SIG-M5 treated with dmso at 0.1 percent for 504 hours (cell line): Measurements from ENCODE around the gene CSMD2.

Experiments used
- DNase-seq: peaks from one replicate; lab custom pipeline; 2025; ENCODE audit not compliant: unreplicated experiment; lab: John Stamatoyannopoulos, UW

Gene CSMD2

DNA sequence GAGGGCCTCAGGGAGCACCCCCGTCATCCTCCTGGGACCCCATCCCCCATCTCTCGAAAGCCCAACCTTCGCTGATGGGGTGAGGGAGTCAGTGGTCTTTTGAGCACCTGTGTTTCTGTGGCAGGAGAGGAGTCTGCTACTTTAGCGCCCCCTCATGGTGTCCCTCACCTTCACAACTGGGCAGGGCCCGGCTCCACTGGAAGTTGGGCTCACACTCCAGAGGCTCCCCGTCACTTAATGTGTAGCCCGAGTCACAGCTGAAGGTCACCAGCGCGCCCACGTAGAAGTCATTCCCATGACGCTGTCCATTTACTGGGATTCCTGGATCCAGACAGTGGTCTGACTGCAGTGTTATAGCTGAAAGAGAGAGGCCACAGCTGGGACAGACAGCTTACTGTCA lies 440.7 kb downstream of the CSMD2 start:
- DNase-seq: no peak

DNA sequence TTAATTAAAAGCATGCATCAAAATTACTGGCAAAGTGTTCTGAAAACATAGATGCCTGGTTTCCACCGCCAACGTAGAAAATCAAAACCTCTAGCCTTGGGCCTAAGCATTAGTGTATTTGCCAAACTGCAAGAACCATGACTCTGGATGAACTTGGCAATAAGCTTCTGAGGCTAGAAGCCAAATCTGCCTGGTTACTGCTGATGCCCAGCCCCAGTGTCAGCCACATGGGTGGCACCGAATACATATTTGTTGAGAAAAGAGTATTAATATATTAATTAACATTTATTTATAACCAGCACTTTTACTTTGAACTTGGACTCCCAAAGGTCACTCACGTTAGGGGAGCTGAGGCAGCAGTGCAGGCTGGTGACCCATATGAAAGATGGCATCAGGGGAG lies 441.8 kb downstream of the CSMD2 start:
- DNase-seq: no peak

DNA sequence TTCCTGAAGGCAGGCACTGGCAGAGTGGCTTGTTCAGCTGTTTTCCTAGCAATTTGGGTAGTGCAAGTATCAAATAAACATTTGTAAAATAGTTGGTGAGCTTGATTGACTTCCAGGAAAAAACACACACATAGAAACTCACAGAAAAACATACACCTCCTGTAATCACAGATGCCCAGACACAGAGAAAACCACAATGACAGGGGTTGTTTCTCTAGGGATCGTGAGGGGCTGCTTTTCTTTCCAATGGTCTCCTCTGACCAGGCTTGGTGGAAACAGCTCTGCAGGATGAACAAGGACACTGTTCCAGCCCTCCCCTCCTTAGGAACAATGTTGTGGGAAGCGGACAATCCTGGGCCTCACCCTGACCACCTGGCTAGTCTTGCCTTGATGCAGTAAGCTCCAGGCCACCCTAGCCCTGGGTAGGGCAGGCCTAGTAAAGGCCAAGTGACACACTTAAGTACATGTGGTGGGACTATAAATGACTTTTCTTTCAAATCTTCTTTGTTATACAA lies 443.7 kb downstream of the CSMD2 start:
- no peak for DNase-seq

DNA sequence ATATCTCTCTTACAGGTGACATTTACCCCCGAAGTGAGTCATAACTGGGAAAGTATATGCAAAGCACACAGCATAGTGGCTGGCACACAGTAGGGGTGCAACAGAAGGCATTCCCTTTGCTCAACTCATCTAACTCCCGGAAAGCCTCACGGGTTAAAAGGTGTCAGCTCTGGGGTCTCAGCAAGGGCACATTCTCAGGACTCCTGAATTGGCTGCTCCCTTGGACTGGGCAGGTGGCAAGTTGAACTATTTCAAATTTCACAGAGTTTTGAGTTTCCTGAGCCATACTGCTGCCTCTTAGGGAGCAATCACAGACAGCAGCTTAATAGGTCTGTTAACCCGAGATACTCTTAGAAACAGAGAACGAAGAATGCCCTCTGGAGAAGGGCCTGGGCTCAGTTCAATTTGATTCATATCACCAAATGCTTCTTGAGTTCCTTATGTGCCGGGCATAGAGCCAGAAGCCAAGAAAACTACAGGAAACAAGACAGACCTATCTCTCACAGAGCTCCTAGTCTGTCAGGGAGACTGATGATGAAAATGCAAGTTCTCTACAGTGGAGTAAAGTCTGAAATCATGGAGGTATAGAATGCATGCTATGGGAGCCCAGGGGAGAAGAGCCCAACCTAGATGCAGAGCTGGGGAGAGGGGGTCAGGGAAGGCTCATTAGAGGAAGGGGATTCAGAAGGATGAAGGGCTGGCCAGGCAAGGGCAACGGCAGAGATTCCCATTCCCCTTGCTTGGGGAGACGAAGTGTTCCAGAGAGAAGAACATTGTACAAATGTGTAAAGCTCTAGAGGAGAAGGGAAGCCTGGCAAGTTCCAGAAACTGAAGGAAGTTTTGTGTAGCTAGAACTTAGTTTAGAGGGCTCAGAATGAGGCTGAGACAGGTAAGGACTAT lies 445.0 kb downstream of the CSMD2 start:
- no peak for DNase-seq

DNA sequence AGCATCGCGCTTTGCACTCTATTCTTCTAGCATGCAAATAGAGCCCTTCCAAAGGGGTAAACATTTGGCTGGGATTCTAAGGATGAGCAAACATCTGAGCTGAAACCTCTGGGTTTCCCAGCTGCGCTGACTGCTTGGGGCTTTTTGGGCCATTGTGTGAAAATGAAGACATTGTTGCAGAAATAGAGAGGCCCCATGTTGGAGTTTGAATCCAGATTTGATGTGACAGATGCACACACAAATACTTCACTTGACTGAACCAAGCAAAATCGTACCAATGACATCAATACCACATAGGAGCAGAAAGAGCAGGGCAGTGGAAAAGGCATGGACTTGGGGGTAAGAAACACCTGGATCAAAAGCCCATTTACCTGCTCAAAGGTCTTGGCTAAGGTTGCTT lies 445.7 kb downstream of the CSMD2 start:
- no peak for DNase-seq

- no peak for DNase-seq
Observed at GRCh38 chr1:33718186-33718585, 446.8 kb downstream of the CSMD2 start.

GRCh38 chr1:33716976-33717688 lies 447.9 kb downstream of the CSMD2 start:
- no peak for DNase-seq

- DNase-seq: no peak
Observed at GRCh38 chr1:33715195-33715811, 449.7 kb downstream of the CSMD2 start.

GRCh38 chr1:33714421-33714820 lies 450.6 kb downstream of the CSMD2 start:
- DNase-seq: no peak

- no peak for DNase-seq
Observed at GRCh38 chr1:33713058-33713877, 451.8 kb downstream of the CSMD2 start.

DNA sequence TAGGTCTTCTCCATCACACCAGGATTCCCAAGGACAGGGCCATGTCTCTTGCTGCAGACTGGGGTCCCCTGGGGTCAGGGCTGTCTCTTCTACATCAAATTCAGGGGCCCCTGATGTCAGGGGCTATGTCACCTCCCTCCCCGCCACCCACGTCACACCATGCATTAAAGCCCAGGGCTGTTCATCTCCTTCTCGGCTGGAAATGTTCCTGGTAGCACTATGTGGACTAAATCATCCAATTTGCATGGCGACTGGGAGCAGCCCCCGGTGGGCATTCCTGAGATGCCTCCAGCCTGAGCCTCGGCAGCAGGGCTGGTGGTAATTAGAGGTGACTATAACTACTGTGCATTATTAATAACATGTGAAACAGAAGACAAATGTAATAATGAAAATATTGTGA lies 452.8 kb downstream of the CSMD2 start:
- DNase-seq: no peak

DNA sequence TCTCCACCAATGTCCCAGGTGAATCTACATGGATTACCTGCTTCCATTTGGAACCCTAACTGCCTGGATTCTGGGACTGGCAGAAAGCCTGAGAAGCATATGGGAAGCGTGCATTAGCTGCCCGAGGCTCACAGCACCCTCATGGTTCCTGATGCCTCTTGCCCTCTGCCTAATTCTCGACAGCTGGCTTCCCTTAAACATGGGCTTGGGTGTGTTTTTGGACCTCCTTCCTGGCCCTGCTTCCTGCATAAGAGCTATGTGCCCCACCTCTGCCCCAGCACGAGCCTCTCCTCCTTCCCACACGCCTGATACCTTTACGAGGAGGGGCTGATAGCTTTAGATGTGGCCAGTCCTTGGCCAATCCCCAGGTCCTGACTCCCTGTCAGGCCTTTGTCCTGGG lies 453.5 kb downstream of the CSMD2 start:
- DNase-seq: no peak

DNA sequence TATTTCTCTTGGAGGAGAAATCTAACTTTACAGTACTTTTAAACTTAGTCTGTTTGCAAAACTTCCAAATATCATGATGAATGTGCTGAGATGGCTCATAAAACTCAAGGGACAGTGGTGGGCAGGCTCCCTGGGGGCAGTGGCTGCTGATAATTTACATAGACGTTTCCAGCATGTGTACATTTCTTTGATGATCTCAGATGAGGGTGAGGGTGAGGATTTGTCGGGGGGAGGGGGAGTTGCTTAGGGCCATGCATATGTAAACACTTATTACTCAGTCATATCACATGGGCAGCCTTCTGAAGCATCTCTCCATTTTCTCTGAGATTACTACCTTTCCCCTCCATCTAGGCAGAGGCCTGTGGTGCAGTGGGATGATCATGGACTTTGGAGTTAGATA lies 454.1 kb downstream of the CSMD2 start:
- no peak for DNase-seq

DNA sequence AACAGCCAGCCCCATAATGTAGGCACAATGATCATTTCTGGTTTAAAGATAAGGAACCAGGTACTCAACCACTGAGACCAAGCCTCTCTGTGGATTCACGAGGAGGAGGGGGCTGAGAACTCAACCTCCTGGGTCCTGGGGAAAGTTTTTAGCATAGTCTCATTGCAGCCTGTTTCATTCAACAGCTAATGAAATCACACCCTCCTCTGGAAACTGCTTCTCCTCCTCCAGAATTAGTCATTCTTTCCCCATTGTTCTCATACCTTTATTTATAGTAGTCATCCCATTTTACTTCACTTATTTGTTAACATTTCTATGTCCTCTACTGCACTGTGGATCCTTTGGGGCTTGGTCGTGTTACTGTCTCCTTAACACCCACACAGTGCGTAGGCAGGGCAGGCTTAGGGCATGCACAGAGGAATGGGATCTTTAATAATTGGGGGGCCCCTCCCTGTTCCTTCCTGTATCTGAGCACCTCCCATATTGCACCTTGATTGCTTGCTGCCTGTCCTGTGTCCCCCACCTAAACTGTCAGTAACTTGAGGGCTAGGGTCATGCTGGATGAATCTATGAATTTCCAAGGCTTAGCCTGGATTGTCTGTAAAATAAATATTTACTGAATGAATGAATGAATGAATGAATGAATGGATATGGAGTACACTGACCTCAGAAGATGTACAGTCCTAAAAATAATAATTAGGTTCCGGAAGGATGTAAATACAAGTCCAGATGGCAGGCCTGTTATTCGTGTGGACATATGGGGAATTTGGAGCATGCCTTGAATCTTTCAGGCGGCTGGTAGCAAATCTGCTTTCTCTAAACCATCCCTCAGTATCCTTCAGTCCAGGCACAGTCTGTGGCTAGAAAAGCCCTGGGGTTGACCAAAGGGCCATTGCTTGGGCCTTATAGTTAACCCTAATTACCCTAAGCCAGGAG lies 455.0 kb downstream of the CSMD2 start:
- no peak for DNase-seq

DNA sequence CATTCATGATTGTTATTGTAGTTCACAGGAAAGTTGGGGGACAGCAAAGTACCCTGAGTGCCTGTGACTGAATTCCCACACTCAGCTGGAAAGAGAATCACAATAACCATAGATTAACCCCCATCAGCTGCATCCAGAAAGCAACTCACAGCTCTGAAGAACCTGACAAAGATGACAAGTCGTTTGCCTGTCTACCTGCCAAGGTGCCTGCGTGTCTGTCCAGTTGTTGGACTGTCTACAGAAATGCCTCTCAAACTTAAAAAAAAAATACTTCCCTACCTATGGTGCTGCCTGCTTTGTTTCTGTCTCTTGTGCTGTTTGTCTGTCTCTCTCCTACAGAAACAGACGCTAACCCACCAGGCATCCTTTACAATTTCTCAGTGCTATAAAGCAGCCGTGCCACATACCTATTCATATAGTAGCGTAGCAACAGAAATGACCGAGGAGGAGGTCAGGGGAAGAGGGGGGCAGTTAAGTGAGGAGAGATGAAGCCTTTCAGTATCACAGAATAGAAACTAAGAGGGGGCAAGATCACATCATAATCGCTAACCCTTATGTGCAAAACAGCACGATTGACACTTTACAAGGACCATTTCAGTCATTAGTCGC lies 455.8 kb downstream of the CSMD2 start:
- DNase-seq: no peak

DNA sequence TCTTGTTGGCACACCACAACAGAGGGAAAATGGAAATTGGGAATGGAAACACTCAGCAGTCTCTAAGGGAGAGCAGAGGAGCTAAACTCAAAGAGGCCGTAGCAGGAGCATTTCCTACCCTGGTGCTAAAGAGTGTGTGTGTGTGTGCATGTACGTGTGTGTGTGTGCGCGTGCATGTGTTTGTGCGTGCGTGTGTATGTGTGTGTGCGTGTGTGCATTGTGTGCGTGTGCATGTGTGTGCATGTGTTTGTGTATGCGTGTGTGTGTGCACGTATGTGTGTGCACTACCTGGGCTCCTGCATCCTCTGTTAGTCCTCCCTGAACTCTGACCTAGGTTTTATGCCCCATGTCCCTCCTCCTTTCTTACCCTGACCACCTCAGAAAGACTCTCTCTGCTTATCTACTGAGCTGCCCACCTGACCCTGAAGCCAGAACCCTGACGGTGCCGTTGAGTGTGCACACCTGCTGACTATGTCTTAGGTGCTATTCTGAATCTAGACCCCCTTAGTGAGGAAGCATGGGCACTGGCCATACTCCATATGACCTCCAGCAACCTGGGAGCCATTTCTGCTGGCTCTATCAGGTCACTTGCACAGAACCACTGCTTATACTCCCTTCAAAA lies 458.3 kb downstream of the CSMD2 start:
- no peak for DNase-seq

DNA sequence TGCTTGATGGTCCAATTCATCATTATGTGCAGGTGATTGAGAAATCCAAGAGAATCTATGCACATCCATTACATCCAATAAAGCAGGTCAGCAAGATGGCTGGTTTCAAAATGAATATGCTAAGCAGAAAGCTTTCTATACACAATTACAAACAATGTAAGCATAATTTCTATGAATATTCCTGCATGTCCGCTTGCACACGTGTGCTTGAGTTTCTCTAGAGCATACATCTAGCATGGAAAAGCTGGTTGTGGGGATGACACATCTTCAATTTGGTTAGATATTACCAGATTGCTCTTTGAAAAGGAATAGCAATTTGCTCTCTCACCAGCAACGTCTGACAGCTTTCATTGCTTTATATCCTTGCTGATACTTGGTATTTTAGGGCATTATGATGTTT lies 461.6 kb downstream of the CSMD2 start:
- DNase-seq: no peak

DNA sequence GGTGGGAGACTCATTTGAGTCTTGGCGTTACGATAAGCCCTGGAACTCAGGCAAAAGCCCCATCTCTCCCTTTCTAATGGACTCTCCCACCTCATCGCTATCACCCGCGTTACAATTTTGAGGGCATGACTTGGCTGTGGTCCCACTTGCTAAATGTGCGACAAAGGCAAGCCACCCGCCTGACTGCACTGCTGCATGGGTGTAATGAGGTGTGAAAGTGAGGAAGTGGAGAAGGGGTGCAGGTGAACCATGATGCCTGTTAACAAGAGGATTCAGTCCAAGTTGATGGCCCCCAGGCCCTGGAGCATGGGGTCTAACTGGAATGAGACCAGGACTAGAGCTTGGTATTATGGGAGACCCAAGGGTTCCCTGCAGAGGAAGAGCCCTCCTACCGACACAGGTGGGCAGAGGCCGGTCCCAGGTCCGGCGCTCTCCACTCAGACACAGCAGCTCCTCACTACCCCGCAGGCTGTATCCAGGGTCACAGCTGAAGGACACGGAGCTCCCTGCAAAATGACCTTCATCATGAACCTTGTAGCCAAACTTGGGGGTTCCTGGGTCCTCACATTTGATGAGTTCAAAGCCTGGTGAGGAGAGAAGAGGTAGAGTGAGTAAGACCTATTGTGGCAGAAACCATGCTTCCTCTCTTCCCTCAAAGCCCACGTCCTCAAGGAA lies 466.5 kb downstream of the CSMD2 start:
- DNase-seq: no peak
